GM19238 (cell line): Measurements from ENCODE around the gene ANGPTL2.

Experiments used
- DNase-seq: peaks from one replicate; pipeline ENCODE4 v3.0.0; 2011; ENCODE audit warnings: low spot score; ENCODE audit not compliant: insufficient read length

ANGPTL2 gene

GRCh38 chr9:127051881-127052595 lies 70.4 kb downstream of the ANGPTL2 start:
- DNase-seq = no peak

- no peak for DNase-seq
These were observed 71.8 kb downstream of the ANGPTL2 start for GRCh38 chr9:127050591-127051001.

- no peak for DNase-seq
These were observed 72.3 kb downstream of the ANGPTL2 start for GRCh38 chr9:127050152-127050551.

GRCh38 chr9:127049581-127049980 lies 72.9 kb downstream of the ANGPTL2 start:
- DNase-seq = no peak

- DNase-seq = peak; percentile 12
These were observed 73.4 kb downstream of the ANGPTL2 start for GRCh38 chr9:127049044-127049443.

GRCh38 chr9:127047971-127048370 lies 74.5 kb downstream of the ANGPTL2 start:
- no peak for DNase-seq

GRCh38 chr9:127045148-127045547 lies 77.3 kb downstream of the ANGPTL2 start:
- DNase-seq = no peak

GRCh38 chr9:127039492-127039891 lies 82.9 kb downstream of the ANGPTL2 start:
- DNase-seq = no peak

GRCh38 chr9:127038531-127038930 lies 83.9 kb downstream of the ANGPTL2 start:
- no peak for DNase-seq
